HG02970 (cell line): ENCODE results near the gene CACNA1B.
"Not testable (repeated sequence)": the region's sequence is repeated elsewhere in the genome, so short reads cannot be mapped to it uniquely, and the experiment has no call there.

Experiments used
- ATAC-seq: cut with Tn5 transposase; IDR thresholded peaks from one replicate; pipeline ENCODE4 v1.9.1; 2021; ENCODE audit warnings: mild to moderate bottlenecking, moderate library complexity, moderate number of reproducible peaks; ENCODE audit not compliant: unreplicated experiment, low FRiP score

The CACNA1B gene

GRCh38 chr9:138083873-138084272 is 206.3 kb downstream of the CACNA1B start:
- ATAC-seq = no peak

- no peak for ATAC-seq
Observed at GRCh38 chr9:138085568-138085967, 208.0 kb downstream of the CACNA1B start.

GRCh38 chr9:138092057-138092456 is 214.5 kb downstream of the CACNA1B start:
- not testable (repeated sequence) for ATAC-seq

GRCh38 chr9:138094028-138094427 is 216.4 kb downstream of the CACNA1B start:
- no peak for ATAC-seq

GRCh38 chr9:138095813-138096518 is 218.4 kb downstream of the CACNA1B start:
- no peak for ATAC-seq

GRCh38 chr9:138096519-138096845 is 218.9 kb downstream of the CACNA1B start:
- no peak for ATAC-seq

- no peak for ATAC-seq
Observed at GRCh38 chr9:138097501-138097991, 220.0 kb downstream of the CACNA1B start.

GRCh38 chr9:138098116-138098907 is 220.7 kb downstream of the CACNA1B start:
- no peak for ATAC-seq

- ATAC-seq = no peak
Observed at GRCh38 chr9:138098908-138099791, 221.6 kb downstream of the CACNA1B start.

- no peak for ATAC-seq
Observed at GRCh38 chr9:138099803-138100598, 222.4 kb downstream of the CACNA1B start.

- ATAC-seq = no peak
Observed at GRCh38 chr9:138100711-138101350, 223.2 kb downstream of the CACNA1B start.

GRCh38 chr9:138101444-138102234 is 224.1 kb downstream of the CACNA1B start:
- no peak for ATAC-seq

- ATAC-seq = no peak
Observed at GRCh38 chr9:138102246-138103051, 224.9 kb downstream of the CACNA1B start.

- no peak for ATAC-seq
Observed at GRCh38 chr9:138103111-138103848, 225.7 kb downstream of the CACNA1B start.

- no peak for ATAC-seq
Observed at GRCh38 chr9:138103849-138104206, 226.2 kb downstream of the CACNA1B start.

- ATAC-seq = no peak
Observed at GRCh38 chr9:138104251-138105122, 226.9 kb downstream of the CACNA1B start.

- ATAC-seq = no peak
Observed at GRCh38 chr9:138105123-138105415, 227.5 kb downstream of the CACNA1B start.
